Heart right ventricle (tissue), 16 donors: ENCODE data around the gene BRPF1. TPM values are rescaled to one million over a fixed set of nuclear protein-coding genes. Genes with fewer than 3 reads are reported as not detected.

ENCODE experiments used
- ATAC-seq, 8 donors: fragments of 200-7000 bp; cut with Tn5 transposase; one replicate each; pipeline ENCODE4 v1.9.1; 2020; ENCODE audit warnings: mild to moderate bottlenecking in 8 of 8, moderate library complexity in 8 of 8, moderate number of reproducible peaks in 1 of 8
- DNase-seq, 2 donors: peaks; one replicate each; pipeline ENCODE4 v3.0.0-alpha.2; 2020
- H3K27ac ChIP-seq, 10 donors: fragments of 200-600 bp; sonication (generic) in 2 of 10; one replicate each; pipeline versions ENCODE4 v1.5.0 to v1.8.0; 2020 to 2022; ENCODE audit warnings: mild to moderate bottlenecking in 3 of 10
- H3K27me3 ChIP-seq, 7 donors: fragments of 200-600 bp; one replicate each; pipeline ENCODE4 v1.8.0; 2021 to 2022; ENCODE audit warnings: mild to moderate bottlenecking in 2 of 7
- H3K36me3 ChIP-seq, 9 donors: fragments of 200-600 bp; sonication (generic) in 1 of 9; one replicate each; pipeline versions ENCODE4 v1.5.0 to v1.8.0; 2020 to 2022; ENCODE audit warnings: mild to moderate bottlenecking in 2 of 9
- H3K4me1 ChIP-seq, 9 donors: fragments of 200-600 bp; sonication (generic) in 1 of 9; one replicate each; pipeline versions ENCODE4 v1.5.0 to v1.8.0; 2020 to 2022; ENCODE audit warnings: mild to moderate bottlenecking in 4 of 9
- H3K4me3 ChIP-seq, 10 donors: fragments of 200-600 bp; sonication (generic) in 2 of 10; one replicate each; pipeline versions ENCODE4 v1.5.0 to v1.8.0; 2020 to 2022; ENCODE audit warnings: mild to moderate bottlenecking in 7 of 10, moderate library complexity in 2 of 10
- H3K9me3 ChIP-seq, 11 donors: fragments of 200-600 bp in 10 of 11; sonication (generic) in 2 of 11; one replicate each; pipeline versions ENCODE4 v1.5.0 to v1.8.0; 2013 to 2022; ENCODE audit warnings: mild to moderate bottlenecking in 2 of 11, control low read depth in 1 of 11, moderate library complexity in 1 of 11
- CTCF ChIP-seq, 9 donors: fragments of 200-600 bp; sonication (generic) in 2 of 9; IDR thresholded peaks; one replicate each; pipeline versions ENCODE4 v1.5.0 to v1.8.0; 2021 to 2022; ENCODE audit warnings: antibody characterized with exemption in 9 of 9, mild to moderate bottlenecking in 5 of 9, moderate library complexity in 1 of 9
- WGBS, 2 donors: extraction: QIAGEN DNeasy Blood & Tissue Kit; methylation state at CpG; one replicate each; pipeline ENCODE4 v1.1.7; 2013; ENCODE audit warnings: inconsistent platforms in 1 of 2; 5-methylcytosine and 5-hydroxymethylcytosine counted together
- intact Hi-C, 10 donors: fragments of 100-400 bp; cut with DNase I; formaldehyde crosslinking; loops; one replicate each; pipeline versions ENCODE4 v1.11.1 to v1.14.2; 2022
- polyA plus RNA-seq, 2 donors: library from polyadenylated mRNA; stranded (reverse); fragments of 200-250 nt; gene quantifications; one replicate each; pipeline ENCODE4 v1.2.3, GENCODE V29; 2013
- total RNA-seq, 10 donors: library from RNA; stranded (reverse); fragmentation: NEBNext Ultra II Directional in 3 of 10; extraction: Animal tissue kit (Norgen Biotek cat#: 25700) in 3 of 10; gene quantifications; one replicate each; pipeline versions ENCODE4 v1.2.1 to v1.2.4, GENCODE V29; 2021 to 2023
- donor health status: Arrhythmogenic right ventricular cardiomyopathy.
- donor health status: ischemic (EF 13 %, LVEDD 7.1; RV severe dilation, severe dysfunction).
- donor health status: healthy with polysubstance abuse.
- donor health status: DM: no; HTN: yes; CAD: no.
- donor health status: DM: no; HTN: no; CAD: no.
- donor health status: ischemic (EF 25% LVEDD 6.9; RV normal size, moderate dysfunction).
- donor health status: ischemic (EF 25% LVEDD 5.7; RV mildly dilated, moderate dysfunction).
- donor health status: healthy.
- donor health status: DM: yes; HTN: yes; CAD: no.
- donor health status: Ischemic cardiomyopathy.
- donor health status: ischemic (EF 35%, LVEDD 5.7; RV mildly dilated, moderate dysfunction).
- donor health status: nonischemic (EF 11% LVEDD 7.7; RV severe dilation, severe dysfunction).
- donor health status: DM: yes; HTN: yes; CAD: no.
- donor health status: PGD.
- donor health status: ischemic (EF 29% LVEDD 5.4; RV normal size, mild dysfunction).
- donor health status: nonischemic (EF 23%, LVEDD 6.1; RV moderate dilation, normal function).

Gene BRPF1
- total and polyA plus RNA-seq, 12 donors, result 7.3 to 15.1 (median 8.7) TPM

GRCh38 chr3:9701711-9702110, 29.8 kb upstream of the BRPF1 start:
- H3K4me3 ChIP-seq, result no peak overlapping the region
- DNase-seq (no peak), ATAC-seq (no peak)
- peaks cover 0 to 24% (median 14%) of the 10 kb centered on the region in 7 donors for H3K27me3 ChIP-seq
- H3K27ac ChIP-seq, result no peak overlapping the region
- intact Hi-C loops, result no loop called here
- H3K36me3 ChIP-seq, result peaks cover 0 to 65% (median 27%) of the 10 kb centered on the region in 9 donors
- H3K9me3 ChIP-seq, result no peaks in the 10 kb centered on the region
- no peak for TF ChIP-seq CTCF (IDR thresholded peaks at IDR 0.05)
- WGBS, 2 donors, result 96% methylated on average over 10 of the region's 10 CpGs
- peaks cover 2 to 20% (median 14%) of the 10 kb centered on the region in 9 donors for H3K4me1 ChIP-seq

- intact Hi-C loops, result no loop called here
- H3K4me1 ChIP-seq, result peaks cover 2 to 17% (median 13%) of the 10 kb centered on the region in 9 donors
- peaks cover 0 to 50% (median 17%) of the 10 kb centered on the region in 9 donors for H3K36me3 ChIP-seq
- DNase-seq (no peak), ATAC-seq (no peak)
- no peak overlapping the region for H3K4me3 ChIP-seq
- H3K27ac ChIP-seq, result no peak overlapping the region
- H3K9me3 ChIP-seq, result no peaks in the 10 kb centered on the region
- H3K27me3 ChIP-seq, result peaks cover 0 to 24% (median 14%) of the 10 kb centered on the region in 7 donors
- 84 to 89% methylated on average over 4 of the region's 4 CpGs for WGBS, 2 donors
- TF ChIP-seq CTCF (IDR thresholded peaks at IDR 0.05), result no peak
These were observed 28.3 kb upstream of the BRPF1 start for GRCh38 chr3:9703240-9703639.

GRCh38 chr3:9703736-9704346, 27.7 kb upstream of the BRPF1 start, which contains the start of gene CPNE9:
Gene CPNE9 (plus strand): TSS chr3:9703833. CDS start chr3:9703997, 164 bp downstream.
- H3K27me3 ChIP-seq, result peaks cover 0 to 24% (median 14%) of the 10 kb centered on the region in 7 donors
- no peak within 1 kb of the TSS for H3K27ac ChIP-seq
- no peaks in the 10 kb centered on the region for H3K9me3 ChIP-seq
- H3K36me3 ChIP-seq, result peaks cover 0 to 44% (median 15%) of the 10 kb centered on the region in 9 donors
- H3K4me1 ChIP-seq, result peaks cover 2 to 17% (median 13%) of the 10 kb centered on the region in 9 donors
- no peak for DNase-seq
- peak in 5 of 8 donors; percentile 8 to 39 (median 18) for ATAC-seq
- intact Hi-C loops, result no loop called here
- no peak for TF ChIP-seq CTCF (IDR thresholded peaks at IDR 0.05)
- H3K4me3 ChIP-seq, result peak within 1 kb of the TSS in 9 of 10 donors; percentile 16 to 41 (median 36)
- WGBS, 2 donors, result 2 to 4% methylated on average over 54 to 56 of the region's 56 CpGs

GRCh38 chr3:9704347-9705322, 26.9 kb upstream of the BRPF1 start:
- 1 to 2% methylated on average over 62 of the region's 62 CpGs for WGBS, 2 donors
- Histone ChIP-seq H3K4me1 (peaks cover 2 to 17% (median 13%) of the 10 kb centered on the region in 9 donors), H3K36me3 (peaks cover 0 to 36% (median 15%) of the 10 kb centered on the region in 9 donors), H3K27me3 (peaks cover 0 to 24% (median 14%) of the 10 kb centered on the region in 7 donors), H3K27ac (no peak overlapping the region), H3K9me3 (no peaks in the 10 kb centered on the region), H3K4me3 (peak overlapping the region in 9 of 10 donors; percentile 16 to 41 (median 36))
- intact Hi-C loops, result no loop called here
- no peak for DNase-seq
- ATAC-seq, result peak; percentile 44 to 79 (median 70)
- no peak for TF ChIP-seq CTCF (IDR thresholded peaks at IDR 0.05)
